Measurements from ENCODE around the gene B3GALT4. TPM values are rescaled to one million over a fixed set of nuclear protein-coding genes. Genes with fewer than 3 reads are reported as not detected.

B3GALT4 gene
- total and polyA plus RNA-seq, 2 donors (not counting 1 experiment from before 2014, with no cell fraction given), result 10.2 to 44.1 TPM

GRCh38 chr6:33273129-33273923 is 3.6 kb upstream of the B3GALT4 start:
- CTCF ChIA-PET, result interaction anchor here (1.6 kb wide), 1 partner anchor 72 kb away, joined by 6 read pairs; no protein-coding TSS in a partner anchor
- peaks cover 64% of the 10 kb centered on the region for H3K79me2 ChIP-seq (ENCODE audit: control insufficient read depth, insufficient read depth, low read length)
- TF ChIP-seq CTCF (IDR thresholded peaks at IDR 0.05) (no peak), EZH2 (IDR thresholded peaks at IDR 0.05; ENCODE audit: borderline replicate concordance, insufficient read depth, low read depth, low read length, poor library complexity, severe bottlenecking) (no peak)
- POLR2A ChIA-PET, result interaction anchor here (1.5 kb wide), 1 partner anchor 11 kb away, joined by 5 read pairs; no protein-coding TSS in a partner anchor
- H3K27me3 Mint-ChIP-seq, result no peaks in the 10 kb centered on the region
- H3K4me3 Mint-ChIP-seq, result peak overlapping the region; percentile 94
- ATAC-seq (ENCODE audit: low read depth) (no peak), DNase-seq (no peak)
- H3K4me1 ChIP-seq (ENCODE audit: control insufficient read depth in 2 of 2, insufficient read depth in 2 of 2, low read length in 2 of 2), result peaks cover 55 to 66% of the 10 kb centered on the region in 2 donors
- no peaks in the 10 kb centered on the region for H3K9me3 ChIP-seq (ENCODE audit: control extremely low read depth in 1 of 3, control insufficient read depth in 2 of 3, insufficient read depth in 1 of 3, low read length in 2 of 3)
- peak overlapping the region; percentile 89 to 94 for H3K27ac ChIP-seq (ENCODE audit: low read length in 2 of 2)
- intact Hi-C loops (cut with micrococcal nuclease), result loop anchor here (5.0 kb wide), 1 partner anchor 309 kb away; the partner anchor contains the start of gene BAK1
- 48% methylated on average over 3 of the region's 11 CpGs for WGBS (ENCODE audit: insufficient coverage)
- peak overlapping the region; percentile 93 for H3K9ac ChIP-seq (ENCODE audit: low read length)
- peak overlapping the region; percentile 99 for H3K27ac Mint-ChIP-seq
- H3K4me2 ChIP-seq (replicated peaks; ENCODE audit: low read depth, low read length, poor library complexity, severe bottlenecking), result peak overlapping the region; percentile 90
- H3K9me3 Mint-ChIP-seq (ENCODE audit: insufficient read depth), result no peaks in the 10 kb centered on the region
- H3K4me3 ChIP-seq (ENCODE audit: control extremely low read depth in 1 of 5, extremely low read depth in 1 of 5, insufficient read depth in 1 of 5, low read depth in 2 of 5, low read length in 4 of 5), result peak overlapping the region in 2 of 5 experiments; percentile 86 to 95
- H2AFZ ChIP-seq (ENCODE audit: insufficient read depth, low read depth, low read length, poor library complexity, severe bottlenecking), result no peak overlapping the region
- peaks cover 74% of the 10 kb centered on the region for H3K4me1 Mint-ChIP-seq
- peaks cover 22% of the 10 kb centered on the region for H4K20me1 ChIP-seq (ENCODE audit: control insufficient read depth, insufficient read depth, low read length, poor library complexity, severe bottlenecking)
- peaks cover 8 to 44% of the 10 kb centered on the region in 2 experiments for H3K36me3 ChIP-seq (replicated peaks in 1 of 2; ENCODE audit: control extremely low read depth in 1 of 2, control insufficient read depth in 1 of 2, extremely low read depth in 1 of 2, insufficient read depth in 2 of 2, low read length in 1 of 2)
- H3K27me3 ChIP-seq (replicated peaks in 1 of 4; ENCODE audit: control extremely low read depth in 1 of 4, control insufficient read depth in 3 of 4, insufficient read depth in 4 of 4, low read length in 3 of 4), result no peaks in the 10 kb centered on the region

Data from B cell (primary cell).